ENCODE measurements around the gene C9orf57.
"Not testable (repeated sequence)": the region's sequence is repeated elsewhere in the genome, so short reads cannot be mapped to it uniquely, and the experiment has no call there.

The C9orf57 gene

DNA sequence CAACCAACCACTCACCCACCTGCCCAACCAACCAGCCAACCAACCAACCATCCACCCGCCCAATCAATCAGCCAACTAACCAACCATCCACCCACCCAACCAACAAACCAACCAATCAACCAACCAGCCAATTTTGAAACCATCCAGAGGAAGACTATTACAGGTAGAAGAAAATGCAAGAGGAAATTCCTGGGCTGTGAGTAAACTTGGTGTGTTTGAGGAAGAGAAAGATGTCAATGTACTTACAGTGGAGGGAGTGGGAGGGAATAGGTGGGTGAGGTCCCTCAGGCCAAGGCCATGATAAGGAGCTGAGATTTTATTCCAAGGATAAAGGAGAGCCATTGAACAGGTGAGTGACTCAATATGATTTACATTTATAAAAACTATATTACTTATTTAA, 30.4 kb downstream of the C9orf57 start:
- in situ Hi-C loops (cut with MboI; ENCODE audit: low sequenced_read_pairs) = loop anchor here (25.0 kb wide), 2 partner anchors 218 to 782 kb away; no protein-coding TSS in a partner anchor

- in situ Hi-C loops (cut with MboI; ENCODE audit: low sequenced_read_pairs) = loop anchor here (25.0 kb wide), 2 partner anchors 214 to 786 kb away; no protein-coding TSS in a partner anchor
These were observed 34.5 kb downstream of the C9orf57 start for GRCh38 chr9:72025906-72026305.

DNA sequence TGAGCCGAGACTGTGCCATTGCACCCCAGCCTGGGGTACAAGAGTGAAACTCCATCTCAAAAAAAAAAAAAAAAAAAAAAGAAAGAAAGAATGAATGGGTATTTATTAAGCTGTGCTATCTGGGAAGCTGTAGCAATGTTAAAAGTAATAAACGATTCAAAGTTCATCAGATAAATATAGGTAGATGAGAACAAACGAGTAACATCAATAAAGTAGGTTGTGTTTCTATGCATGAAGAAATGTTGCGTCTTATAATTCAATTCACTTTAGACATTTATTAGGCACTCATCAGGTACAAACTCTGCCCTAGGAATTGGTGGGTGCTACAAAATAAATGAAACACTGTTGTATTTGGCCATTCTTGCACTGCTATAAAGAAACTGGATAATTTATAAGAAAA, 36.8 kb downstream of the C9orf57 start:
- in situ Hi-C loops (cut with MboI; ENCODE audit: low sequenced_read_pairs) = no loop called here

DNA sequence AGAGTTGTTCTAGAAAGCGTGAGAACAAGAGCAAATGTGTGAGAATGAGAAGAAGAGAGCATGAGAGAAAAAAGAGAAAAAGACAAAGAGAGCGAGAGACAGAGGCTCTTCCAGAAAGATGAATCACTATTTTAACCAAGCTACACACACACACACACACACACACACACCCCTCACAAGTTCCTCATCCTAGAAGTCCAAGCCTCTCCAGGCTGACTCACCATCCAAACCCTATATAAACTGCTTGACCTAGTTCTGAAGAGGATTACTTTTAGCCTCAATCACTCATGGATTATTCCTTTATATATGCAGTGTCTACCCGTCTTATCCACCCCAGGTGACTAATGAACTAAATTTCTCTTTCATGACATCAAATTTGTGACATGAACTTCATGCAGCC, 37.6 kb downstream of the C9orf57 start:
- in situ Hi-C loops (cut with MboI; ENCODE audit: low sequenced_read_pairs) = no loop called here

DNA sequence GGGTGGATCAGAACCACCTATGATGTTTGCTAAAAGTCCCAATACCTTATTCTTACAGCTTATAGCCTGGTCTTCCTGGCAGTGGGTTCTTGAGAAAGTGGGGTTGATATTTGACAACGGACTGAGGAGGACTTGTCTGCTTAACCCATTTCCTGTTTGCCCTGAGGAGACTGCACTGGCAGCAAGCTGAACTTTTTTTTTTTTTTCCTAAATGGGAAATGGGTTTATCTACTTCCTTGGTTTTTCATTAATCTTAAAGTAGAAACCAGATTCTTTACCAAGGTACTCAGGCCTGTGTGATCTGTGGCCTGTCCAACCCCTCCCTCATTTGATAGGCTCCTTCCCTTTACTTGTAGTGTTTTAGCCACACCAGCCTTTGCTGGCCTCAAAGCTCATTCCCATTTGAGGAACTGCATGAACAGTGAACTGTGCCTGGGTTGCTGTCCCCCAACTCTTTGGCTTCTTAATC, 47.1 kb downstream of the C9orf57 start:
- in situ Hi-C loops (cut with MboI; ENCODE audit: low sequenced_read_pairs) = no loop called here

DNA sequence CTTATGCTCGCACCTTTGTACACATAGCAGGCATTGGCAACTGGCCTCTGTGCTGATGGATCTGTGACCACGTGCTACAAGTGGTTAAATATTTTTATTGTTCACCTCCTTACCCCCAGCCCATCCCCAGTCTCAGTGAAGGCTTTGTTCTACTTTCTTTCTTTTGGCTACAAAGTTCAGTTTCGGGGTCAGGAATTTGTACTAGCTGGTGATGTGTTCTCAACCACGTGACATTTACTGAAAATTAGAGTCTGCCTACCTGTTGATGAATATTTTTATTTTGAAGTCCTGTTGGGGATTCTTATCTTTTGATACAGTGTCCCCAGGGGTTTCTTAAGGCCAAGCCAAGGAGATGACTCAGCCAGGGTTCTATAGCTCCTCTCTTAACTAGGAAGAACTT, 47.8 kb downstream of the C9orf57 start:
- in situ Hi-C loops (cut with MboI; ENCODE audit: low sequenced_read_pairs) = no loop called here

- in situ Hi-C loops (cut with MboI; ENCODE audit: low sequenced_read_pairs) = not testable (repeated sequence)
These were observed 52.7 kb downstream of the C9orf57 start for GRCh38 chr9:72007726-72008125.

DNA sequence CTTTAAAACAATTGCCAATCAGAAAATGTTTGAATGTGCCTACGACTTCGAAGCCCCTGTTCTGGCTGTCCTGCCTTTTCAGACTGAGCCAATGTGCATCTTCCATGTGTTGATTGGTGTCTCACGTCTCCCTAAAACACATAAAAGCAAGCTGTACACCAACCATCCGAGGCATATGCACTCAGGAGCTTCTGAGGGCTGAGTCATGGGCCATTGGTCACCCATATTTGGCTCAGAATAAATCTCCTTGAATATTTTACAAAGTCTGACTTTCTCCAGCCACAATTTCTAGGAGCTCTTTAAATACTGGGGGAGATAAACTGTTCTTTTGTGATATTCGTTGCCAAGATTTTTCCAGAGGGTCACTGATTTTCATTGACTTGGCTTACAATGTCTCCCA, 53.9 kb downstream of the C9orf57 start:
- in situ Hi-C loops (cut with MboI; ENCODE audit: low sequenced_read_pairs) = no loop called here

GRCh38 chr9:72005451-72005850, 55.0 kb downstream of the C9orf57 start:
- in situ Hi-C loops (cut with MboI; ENCODE audit: low sequenced_read_pairs) = no loop called here
